ENCODE data around the gene PRR19. TPM values are rescaled to one million over a fixed set of nuclear protein-coding genes. Genes with fewer than 3 reads are reported as not detected.
"Not testable (repeated sequence)": the region's sequence is repeated elsewhere in the genome, so short reads cannot be mapped to it uniquely, and the experiment has no call there.

PRR19 gene
- total RNA-seq, 1 donor from 2014 or later, result 0.45 TPM

GRCh38 chr19:42332059-42332458 is 30.1 kb downstream of the PRR19 start:
- no peak for DNase-seq (ENCODE audit: low spot score)
- ATAC-seq, result no peak
- intact Hi-C loops (cut with DNase I), result no loop called here

- intact Hi-C loops (cut with DNase I), result no loop called here
Observed at GRCh38 chr19:42333018-42333417, 31.1 kb downstream of the PRR19 start.

GRCh38 chr19:42333975-42334696 is 32.2 kb downstream of the PRR19 start:
- peak; percentile 24 for ATAC-seq
- DNase-seq (ENCODE audit: low spot score), result no peak
- intact Hi-C loops (cut with DNase I), result no loop called here

More at GRCh38 chr19:42333018-42333417, 31.1 kb downstream of the PRR19 start:
- DNase-seq (ENCODE audit: low spot score) (no peak), ATAC-seq (no peak)

DNA sequence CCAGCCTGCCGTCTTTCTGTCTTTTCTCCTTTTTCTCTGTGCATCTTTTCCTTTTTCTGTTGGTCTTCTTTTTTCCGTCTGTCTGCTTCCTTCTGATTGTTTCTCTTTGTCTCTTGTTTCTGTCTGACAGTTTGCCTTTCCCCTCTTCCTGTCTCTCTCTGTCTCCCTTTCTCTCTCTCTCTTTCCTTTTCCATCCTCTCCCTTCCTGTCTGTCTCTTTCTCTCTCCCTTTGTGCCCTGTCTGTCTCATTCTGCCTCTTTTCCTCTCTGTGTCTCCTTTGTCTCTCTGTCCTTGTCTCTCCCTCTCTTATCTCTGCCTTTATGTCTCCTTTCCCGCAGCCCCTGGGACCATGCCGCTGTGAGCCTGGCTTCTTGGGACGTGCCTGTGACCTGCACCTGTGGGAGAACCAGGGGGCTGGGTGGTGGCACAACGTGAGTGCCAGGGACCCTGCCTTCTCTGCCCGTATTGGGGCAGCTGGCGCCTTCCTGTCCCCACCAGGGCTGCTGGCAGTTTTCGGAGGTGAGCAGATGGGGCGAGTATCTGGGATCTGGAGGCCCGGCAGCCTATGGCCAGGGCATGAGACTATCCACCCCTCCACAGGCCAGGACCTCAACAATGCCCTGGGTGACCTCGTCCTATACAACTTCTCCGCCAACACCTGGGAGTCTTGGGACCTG is 32.9 kb downstream of the PRR19 start:
- DNase-seq (ENCODE audit: low spot score), result no peak
- no peak for ATAC-seq
- intact Hi-C loops (cut with DNase I), result no loop called here

DNA sequence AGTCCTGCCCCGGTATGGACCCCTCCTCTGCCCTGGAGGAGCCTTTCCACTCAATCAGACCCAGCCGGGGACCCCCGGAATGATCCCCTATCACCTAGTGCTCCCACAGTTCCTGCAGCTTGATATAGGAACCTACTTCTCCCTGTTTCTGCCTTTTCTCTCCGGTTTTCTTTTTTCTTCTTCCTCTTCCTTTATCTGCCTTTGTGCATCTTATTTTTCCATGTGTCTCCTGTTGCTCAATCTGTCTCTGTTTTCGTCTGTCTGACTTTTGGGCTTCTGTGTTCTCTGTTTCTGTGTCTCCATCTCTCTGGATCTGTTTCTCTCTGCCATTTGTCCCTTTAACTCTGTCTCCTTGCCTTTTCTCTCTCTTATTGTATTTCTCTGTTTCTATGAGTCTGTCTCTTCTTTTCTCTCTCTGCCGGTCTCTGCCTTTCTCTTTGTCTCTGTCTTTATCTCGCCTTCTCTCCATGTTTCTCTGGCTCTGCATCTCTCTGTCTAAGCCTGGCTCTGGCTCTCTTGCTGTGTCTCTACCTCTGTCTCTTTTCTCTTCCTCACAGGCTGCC is 33.5 kb downstream of the PRR19 start:
- DNase-seq (ENCODE audit: low spot score), result no peak
- ATAC-seq, result no peak
- intact Hi-C loops (cut with DNase I), result no loop called here

GRCh38 chr19:42335971-42336370 is 34.0 kb downstream of the PRR19 start:
- intact Hi-C loops (cut with DNase I), result no loop called here
- DNase-seq (ENCODE audit: low spot score) (no peak), ATAC-seq (no peak)

- DNase-seq (ENCODE audit: low spot score); intact Hi-C loops (cut with DNase I); ATAC-seq: not testable (repeated sequence)
Observed at GRCh38 chr19:42339126-42339860, 37.4 kb downstream of the PRR19 start.

DNA sequence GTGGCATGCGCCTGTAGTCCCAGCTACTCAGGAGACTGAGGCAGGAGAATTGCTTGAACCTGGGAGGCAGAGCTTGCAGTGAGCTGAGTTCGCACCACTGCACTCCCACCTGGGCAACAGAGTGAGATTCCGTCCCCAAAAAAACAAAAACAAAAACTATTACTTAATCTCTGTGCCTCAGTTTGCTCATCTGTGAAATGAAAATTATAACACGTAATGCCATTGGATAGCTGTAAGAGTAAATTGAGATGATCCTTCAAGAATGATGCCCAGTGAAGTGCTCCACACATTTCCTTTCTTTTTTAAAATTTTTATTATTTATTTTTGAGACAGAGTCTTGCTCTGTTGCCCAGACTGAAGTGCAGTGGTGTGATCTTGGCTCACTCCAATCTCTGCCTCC is 38.0 kb downstream of the PRR19 start:
- DNase-seq (ENCODE audit: low spot score); intact Hi-C loops (cut with DNase I); ATAC-seq: not testable (repeated sequence)

DNA sequence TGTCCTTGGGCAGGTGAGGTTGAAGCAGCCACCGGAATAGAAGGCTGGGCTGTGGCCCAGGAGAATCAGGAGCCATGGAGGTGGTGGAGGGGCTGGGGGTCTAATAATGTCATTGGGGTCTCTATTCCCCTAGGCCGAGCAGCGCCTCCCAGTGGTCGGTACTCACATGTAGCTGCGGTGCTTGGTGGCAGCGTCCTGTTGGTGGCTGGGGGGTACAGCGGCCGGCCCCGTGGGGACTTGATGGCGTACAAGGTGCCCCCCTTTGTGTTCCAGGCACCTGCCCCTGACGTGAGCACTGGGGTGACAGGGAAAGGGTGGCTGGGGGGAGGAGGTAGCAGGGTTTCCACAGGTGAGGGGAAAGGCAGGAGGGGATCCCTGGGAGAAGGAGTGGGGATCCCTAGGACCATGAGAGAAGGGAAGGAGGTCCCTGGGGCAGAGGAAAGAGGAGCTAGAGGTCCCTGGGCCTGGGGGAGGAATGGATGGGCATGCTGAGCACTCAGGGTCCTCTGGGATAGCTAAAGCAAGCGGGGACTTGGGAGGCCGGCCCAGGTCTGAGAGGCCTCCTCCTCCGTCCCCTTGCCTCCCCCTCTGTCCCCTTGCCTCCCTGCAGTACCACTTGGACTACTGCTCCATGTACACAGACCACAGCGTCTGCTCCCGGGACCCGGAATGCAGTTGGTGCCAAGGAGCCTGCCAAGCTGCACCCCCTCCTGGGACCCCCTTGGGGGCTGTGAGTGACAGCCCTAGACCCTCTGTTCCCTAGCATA is 41.6 kb downstream of the PRR19 start:
- intact Hi-C loops (cut with DNase I), result no loop called here
- ATAC-seq (no peak), DNase-seq (ENCODE audit: low spot score) (no peak)

- ATAC-seq (no peak), DNase-seq (ENCODE audit: low spot score) (no peak)
- intact Hi-C loops (cut with DNase I), result no loop called here
Observed at GRCh38 chr19:42344336-42344893, 42.5 kb downstream of the PRR19 start.

DNA sequence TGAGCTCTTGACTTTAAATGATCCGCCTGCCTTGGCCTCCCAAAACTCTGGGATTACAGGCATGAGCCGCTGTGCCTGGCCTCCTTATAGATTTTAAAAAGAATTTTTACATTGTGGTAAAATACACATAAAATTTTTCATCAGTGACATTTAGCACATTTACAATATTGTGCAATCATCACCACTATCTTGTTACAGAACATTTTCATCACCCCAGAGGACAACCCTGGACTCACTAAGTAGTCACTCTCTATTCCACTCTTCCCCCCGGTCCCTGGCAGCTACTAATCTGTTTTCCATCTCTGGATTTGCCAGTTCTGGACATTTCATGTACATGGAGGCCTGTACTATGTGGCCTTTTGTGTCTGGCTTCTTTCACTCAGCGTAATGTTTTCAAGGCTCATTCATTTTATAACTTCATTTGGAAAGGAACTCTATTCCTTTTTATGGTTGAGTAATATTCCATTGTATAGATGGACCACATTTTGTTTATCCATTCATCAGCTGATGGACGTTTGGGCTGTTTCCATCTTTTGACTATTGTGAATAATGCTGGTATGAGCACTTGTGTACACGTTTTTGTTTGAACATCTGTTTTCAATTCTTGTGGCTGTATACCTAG is 43.4 kb downstream of the PRR19 start:
- ATAC-seq, result peak; percentile 63
- DNase-seq (ENCODE audit: low spot score), result no peak
- intact Hi-C loops (cut with DNase I), result no loop called here

- ATAC-seq, result no peak
- no peak for DNase-seq (ENCODE audit: low spot score)
- intact Hi-C loops (cut with DNase I), result no loop called here
Observed at GRCh38 chr19:42348211-42348610, 46.3 kb downstream of the PRR19 start.

GRCh38 chr19:42349378-42350107 is 47.6 kb downstream of the PRR19 start:
- ATAC-seq, result no peak
- no peak for DNase-seq (ENCODE audit: low spot score)
- intact Hi-C loops (cut with DNase I), result no loop called here

- DNase-seq (ENCODE audit: low spot score), result no peak
- no peak for ATAC-seq
- intact Hi-C loops (cut with DNase I), result no loop called here
Observed at GRCh38 chr19:42350417-42350816, 48.5 kb downstream of the PRR19 start.

- ATAC-seq, result no peak
Observed at GRCh38 chr19:42351079-42351735, 49.3 kb downstream of the PRR19 start.

DNA sequence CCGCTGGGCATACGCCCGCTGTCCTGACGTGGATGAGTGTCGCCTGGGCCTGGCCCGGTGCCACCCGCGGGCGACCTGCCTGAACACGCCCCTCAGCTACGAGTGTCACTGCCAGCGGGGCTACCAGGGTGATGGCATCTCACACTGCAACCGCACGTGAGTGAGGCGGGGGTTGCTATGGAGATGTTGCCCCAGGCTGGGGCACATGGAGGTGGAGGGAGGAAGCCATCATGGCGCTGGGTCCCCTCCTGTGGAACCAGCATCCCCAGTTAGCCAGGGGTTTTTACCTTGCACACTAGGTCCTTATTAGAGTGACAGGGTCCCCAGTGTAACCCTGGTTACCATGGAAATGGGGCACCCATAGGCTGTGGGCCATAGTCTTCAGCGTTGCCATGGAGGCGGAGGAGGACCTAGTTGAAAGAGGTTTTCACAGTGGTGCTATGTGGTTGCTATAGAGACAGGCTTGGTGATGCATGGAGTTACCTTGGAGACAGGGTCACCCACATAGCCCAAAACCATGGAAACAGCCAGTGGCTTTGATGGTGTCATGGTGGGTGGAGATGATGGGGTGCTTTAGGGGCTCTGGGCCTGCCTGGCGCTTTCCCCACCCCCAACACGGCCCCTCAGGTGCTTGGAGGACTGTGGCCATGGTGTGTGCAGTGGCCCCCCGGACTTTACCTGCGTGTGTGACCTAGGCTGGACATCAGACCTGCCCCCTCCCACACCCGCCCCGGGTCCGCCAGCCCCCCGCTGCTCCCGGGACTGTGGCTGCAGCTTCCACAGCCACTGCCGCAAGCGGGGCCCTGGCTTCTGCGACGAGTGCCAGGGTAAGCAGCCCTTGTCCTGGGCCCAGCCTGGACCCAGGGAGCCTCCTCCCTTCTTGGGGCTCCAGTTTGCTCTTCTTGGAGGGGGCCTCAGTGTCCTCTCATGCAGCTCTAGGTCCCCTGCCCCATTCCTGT is 50.6 kb downstream of the PRR19 start:
- ATAC-seq, result no peak
- intact Hi-C loops (cut with DNase I), result no loop called here
- DNase-seq (ENCODE audit: low spot score), result no peak

More at GRCh38 chr19:42351079-42351735, 49.3 kb downstream of the PRR19 start:
- no peak for DNase-seq (ENCODE audit: low spot score)
- intact Hi-C loops (cut with DNase I), result no loop called here

All from sciatic nerve (tissue), 2 donors.